ENCODE measurements around the gene DVL3.

DNA sequence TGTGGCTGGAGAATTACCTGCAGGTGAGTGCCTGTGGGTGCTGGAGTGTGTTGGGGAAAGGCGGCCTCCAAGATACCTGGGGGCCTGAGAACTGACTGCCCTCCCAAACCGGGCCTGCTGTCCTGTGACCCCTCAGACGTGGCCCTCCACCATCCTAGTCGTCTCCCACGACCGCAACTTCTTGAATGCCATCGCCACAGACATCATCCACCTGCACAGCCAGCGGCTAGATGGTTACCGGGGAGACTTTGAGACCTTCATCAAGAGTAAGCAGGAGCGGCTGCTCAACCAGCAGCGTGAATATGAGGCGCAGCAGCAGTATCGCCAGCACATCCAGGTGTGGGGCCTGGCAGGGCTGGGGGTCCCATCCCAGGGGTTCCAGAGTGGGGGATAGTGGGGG is 34.2 kb downstream of the DVL3 start:
- TF ChIP-seq BHLHE40 (IDR thresholded peaks at IDR 0.05; ENCODE audit: low read depth, low read length): no peak
- TF ChIP-seq, protein P1, sequence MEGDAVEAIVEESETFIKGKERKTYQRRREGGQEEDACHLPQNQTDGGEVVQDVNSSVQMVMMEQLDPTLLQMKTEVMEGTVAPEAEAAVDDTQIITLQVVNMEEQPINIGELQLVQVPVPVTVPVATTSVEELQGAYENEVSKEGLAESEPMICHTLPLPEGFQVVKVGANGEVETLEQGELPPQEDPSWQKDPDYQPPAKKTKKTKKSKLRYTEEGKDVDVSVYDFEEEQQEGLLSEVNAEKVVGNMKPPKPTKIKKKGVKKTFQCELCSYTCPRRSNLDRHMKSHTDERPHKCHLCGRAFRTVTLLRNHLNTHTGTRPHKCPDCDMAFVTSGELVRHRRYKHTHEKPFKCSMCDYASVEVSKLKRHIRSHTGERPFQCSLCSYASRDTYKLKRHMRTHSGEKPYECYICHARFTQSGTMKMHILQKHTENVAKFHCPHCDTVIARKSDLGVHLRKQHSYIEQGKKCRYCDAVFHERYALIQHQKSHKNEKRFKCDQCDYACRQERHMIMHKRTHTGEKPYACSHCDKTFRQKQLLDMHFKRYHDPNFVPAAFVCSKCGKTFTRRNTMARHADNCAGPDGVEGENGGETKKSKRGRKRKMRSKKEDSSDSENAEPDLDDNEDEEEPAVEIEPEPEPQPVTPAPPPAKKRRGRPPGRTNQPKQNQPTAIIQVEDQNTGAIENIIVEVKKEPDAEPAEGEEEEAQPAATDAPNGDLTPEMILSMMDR (IDR thresholded peaks at IDR 0.05): no peak
- no peak for TF ChIP-seq MYC (IDR thresholded peaks at IDR 0.05; ENCODE audit: borderline replicate concordance, low read length)
- TF ChIP-seq, protein P2, sequence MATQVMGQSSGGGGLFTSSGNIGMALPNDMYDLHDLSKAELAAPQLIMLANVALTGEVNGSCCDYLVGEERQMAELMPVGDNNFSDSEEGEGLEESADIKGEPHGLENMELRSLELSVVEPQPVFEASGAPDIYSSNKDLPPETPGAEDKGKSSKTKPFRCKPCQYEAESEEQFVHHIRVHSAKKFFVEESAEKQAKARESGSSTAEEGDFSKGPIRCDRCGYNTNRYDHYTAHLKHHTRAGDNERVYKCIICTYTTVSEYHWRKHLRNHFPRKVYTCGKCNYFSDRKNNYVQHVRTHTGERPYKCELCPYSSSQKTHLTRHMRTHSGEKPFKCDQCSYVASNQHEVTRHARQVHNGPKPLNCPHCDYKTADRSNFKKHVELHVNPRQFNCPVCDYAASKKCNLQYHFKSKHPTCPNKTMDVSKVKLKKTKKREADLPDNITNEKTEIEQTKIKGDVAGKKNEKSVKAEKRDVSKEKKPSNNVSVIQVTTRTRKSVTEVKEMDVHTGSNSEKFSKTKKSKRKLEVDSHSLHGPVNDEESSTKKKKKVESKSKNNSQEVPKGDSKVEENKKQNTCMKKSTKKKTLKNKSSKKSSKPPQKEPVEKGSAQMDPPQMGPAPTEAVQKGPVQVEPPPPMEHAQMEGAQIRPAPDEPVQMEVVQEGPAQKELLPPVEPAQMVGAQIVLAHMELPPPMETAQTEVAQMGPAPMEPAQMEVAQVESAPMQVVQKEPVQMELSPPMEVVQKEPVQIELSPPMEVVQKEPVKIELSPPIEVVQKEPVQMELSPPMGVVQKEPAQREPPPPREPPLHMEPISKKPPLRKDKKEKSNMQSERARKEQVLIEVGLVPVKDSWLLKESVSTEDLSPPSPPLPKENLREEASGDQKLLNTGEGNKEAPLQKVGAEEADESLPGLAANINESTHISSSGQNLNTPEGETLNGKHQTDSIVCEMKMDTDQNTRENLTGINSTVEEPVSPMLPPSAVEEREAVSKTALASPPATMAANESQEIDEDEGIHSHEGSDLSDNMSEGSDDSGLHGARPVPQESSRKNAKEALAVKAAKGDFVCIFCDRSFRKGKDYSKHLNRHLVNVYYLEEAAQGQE (IDR thresholded peaks at IDR 0.05): no peak
- no peak for TF ChIP-seq EP300 (IDR thresholded peaks at IDR 0.05)
- TF ChIP-seq CBX8 (IDR thresholded peaks at IDR 0.05): no peak
- TF ChIP-seq, protein P3, sequence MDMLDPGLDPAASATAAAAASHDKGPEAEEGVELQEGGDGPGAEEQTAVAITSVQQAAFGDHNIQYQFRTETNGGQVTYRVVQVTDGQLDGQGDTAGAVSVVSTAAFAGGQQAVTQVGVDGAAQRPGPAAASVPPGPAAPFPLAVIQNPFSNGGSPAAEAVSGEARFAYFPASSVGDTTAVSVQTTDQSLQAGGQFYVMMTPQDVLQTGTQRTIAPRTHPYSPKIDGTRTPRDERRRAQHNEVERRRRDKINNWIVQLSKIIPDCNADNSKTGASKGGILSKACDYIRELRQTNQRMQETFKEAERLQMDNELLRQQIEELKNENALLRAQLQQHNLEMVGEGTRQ (IDR thresholded peaks at IDR 0.05): no peak

Data from A549 (cell line).